Epithelial cell of proximal tubule (primary cell): Measurements from ENCODE around the gene TMEM176B. TPM values are rescaled to one million over a fixed set of nuclear protein-coding genes. Genes with fewer than 3 reads are reported as not detected.

Experiments
- DNase-seq: peaks from one replicate; pipeline ENCODE4 v3.0.0-alpha.2; 2011; ENCODE audit warnings: low read depth
- H3K4me3 ChIP-seq: 2 replicates; pipeline ENCODE4 v1.5.1; 2011; ENCODE audit warnings: low read depth, mild to moderate bottlenecking, low read length
- total RNA-seq: library from RNA; depleted of rRNA; stranded (reverse); fragments of >200 nt; gene quantifications from 2 replicates; pipeline ENCODE4 v1.2.3, GENCODE V29; 2015
- TF ChIP-seq, protein P1 (sequence below): conservative IDR thresholded peaks from 2 replicates; pipeline ENCODE4 v1.5.1; 2012; ENCODE audit warnings: low read depth, mild to moderate bottlenecking, low read length

Gene TMEM176B
- total RNA-seq, 1 donor from 2014 or later, result 1.7 TPM

DNA sequence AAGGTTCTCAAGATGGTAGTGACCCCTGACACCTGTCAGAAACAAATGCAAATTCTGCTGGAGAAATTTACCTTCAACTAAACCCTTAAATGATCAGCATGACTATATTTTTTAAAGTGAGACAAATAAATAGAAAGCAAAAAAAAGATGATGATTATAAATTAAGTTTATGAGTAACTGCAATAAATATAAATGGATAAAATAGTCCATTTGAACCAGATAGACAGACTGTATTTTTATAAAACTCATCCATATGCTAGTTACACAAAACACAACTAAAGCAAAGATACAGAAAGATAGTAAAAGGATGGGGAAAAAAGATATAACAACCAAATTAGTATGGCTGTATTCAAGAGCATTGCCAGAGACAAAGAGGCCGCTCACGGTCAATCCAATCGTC lies 6.3 kb upstream of the TMEM176B start:
- H3K4me3 ChIP-seq, result no peak overlapping the region
- no peak for DNase-seq
- TF ChIP-seq, protein P1, sequence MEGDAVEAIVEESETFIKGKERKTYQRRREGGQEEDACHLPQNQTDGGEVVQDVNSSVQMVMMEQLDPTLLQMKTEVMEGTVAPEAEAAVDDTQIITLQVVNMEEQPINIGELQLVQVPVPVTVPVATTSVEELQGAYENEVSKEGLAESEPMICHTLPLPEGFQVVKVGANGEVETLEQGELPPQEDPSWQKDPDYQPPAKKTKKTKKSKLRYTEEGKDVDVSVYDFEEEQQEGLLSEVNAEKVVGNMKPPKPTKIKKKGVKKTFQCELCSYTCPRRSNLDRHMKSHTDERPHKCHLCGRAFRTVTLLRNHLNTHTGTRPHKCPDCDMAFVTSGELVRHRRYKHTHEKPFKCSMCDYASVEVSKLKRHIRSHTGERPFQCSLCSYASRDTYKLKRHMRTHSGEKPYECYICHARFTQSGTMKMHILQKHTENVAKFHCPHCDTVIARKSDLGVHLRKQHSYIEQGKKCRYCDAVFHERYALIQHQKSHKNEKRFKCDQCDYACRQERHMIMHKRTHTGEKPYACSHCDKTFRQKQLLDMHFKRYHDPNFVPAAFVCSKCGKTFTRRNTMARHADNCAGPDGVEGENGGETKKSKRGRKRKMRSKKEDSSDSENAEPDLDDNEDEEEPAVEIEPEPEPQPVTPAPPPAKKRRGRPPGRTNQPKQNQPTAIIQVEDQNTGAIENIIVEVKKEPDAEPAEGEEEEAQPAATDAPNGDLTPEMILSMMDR, result no peak

GRCh38 chr7:150805864-150806263 lies 5.7 kb upstream of the TMEM176B start:
- DNase-seq, result no peak
- no peak overlapping the region for H3K4me3 ChIP-seq
- TF ChIP-seq, protein P1, result no peak

GRCh38 chr7:150804802-150805201 lies 4.6 kb upstream of the TMEM176B start:
- no peak for DNase-seq
- TF ChIP-seq, protein P1, result no peak
- no peak overlapping the region for H3K4me3 ChIP-seq

DNA sequence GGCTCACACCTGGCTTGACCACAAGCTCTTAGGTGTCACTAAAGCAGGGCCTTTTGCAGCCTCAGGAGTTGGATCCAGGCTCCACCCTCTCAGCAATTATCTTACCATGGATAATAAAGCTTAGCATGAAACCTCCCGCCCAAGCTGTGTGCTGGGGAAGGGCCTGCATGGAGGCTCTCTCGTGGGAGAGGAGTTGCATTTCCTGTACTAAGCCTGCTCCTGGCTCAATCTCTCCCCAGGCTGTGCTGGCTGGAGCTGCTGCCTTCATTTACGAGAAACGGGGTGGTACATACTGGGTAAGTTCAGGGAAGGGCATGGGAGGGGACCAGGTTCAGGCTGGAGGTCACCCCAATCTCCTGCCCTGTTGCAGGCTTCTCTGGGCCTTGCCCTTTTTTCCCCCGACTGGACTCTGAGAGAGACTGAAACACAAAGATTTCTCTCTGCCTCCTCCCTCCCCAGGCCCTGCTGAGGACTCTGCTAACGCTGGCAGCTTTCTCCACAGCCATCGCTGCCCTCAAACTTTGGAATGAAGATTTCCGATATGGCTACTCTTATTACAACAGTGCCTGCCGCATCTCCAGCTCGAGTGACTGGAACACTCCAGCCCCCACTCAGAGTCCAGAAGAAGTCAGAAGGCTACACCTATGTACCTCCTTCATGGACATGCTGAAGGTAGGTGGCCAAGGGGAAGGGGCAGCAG lies 3.1 kb upstream of the TMEM176B start:
- no peak overlapping the region for H3K4me3 ChIP-seq
- TF ChIP-seq, protein P1, result no peak
- no peak for DNase-seq

DNA sequence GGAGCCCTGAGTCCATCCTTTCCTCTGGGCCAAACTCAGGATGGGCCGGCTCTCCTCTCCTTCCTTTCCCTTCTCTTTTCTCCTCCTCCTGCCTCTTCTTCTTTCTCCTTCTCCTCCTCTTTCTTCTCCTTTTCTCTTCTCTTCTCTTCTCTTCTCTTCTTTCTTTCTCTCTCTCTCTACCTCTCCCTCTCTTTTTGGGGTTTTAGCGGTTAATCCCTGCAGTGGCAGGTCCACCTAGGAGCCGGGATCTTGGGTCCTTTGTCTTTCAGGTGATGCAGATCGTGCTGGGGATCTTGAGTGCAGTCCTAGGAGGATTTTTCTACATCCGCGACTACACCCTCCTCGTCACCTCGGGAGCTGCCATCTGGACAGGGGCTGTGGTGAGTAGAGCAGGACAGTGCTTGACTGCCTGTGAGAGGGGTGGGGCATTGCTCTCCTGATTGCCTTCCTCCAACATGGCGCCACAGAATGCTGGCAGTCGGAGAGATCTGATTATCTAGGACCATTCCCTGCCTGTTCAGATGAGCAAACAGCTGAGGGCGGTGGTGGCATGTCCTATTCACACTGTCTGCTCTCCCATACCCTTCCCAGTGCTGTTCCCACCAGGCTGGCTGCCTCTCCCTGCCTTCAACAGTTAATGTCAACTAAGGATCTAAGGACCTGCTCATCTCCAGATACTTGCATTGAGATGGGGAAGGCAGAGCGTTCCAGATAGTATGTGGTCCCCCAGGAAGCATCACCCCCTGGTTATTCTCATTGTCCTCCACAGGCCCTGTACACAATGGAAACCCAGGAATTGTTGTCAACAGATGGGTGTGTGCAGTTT lies 2.0 kb upstream of the TMEM176B start:
- no peak for DNase-seq
- H3K4me3 ChIP-seq, result no peak overlapping the region
- TF ChIP-seq, protein P1, result no peak

DNA sequence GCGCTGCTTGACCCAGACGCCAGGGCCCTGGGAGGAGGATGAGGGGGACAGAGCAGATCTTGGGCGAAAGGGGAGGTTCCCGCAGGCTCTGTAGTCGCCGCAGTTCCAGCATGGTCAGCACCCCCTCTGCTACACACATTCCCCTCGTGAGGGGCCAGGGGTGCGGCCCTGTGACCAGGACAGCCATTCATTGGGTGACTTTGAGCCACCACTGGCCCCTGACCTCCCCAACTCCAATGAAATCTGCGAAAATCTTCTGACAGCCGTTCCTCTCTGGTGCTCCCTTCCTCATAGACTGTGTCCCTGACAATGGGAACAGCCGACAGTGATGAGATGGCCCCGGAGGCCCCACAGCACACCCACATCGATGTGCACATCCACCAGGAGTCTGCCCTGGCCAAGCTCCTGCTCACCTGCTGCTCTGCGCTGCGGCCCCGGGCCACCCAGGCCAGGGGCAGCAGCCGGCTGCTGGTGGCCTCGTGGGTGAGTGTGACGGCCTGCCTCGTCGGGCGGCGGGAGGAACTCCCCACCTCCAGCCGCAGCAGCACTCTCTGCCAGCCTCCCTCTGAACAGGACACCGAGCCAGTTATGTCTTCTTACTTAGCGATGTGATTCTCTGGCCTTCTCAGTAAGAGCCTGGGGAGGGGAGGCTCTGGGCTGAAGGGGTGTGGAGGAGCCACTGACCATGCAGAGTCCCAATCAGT lies 1.2 kb upstream of the TMEM176B start:
- peak overlapping the region; percentile 49 for H3K4me3 ChIP-seq
- DNase-seq, result no peak
- TF ChIP-seq, protein P1, result no peak
